Mesothelial cell of epicardium (in vitro differentiated cells): ENCODE results near the gene ARHGAP36. TPM values are rescaled to one million over a fixed set of nuclear protein-coding genes. Genes with fewer than 3 reads are reported as not detected.

Source experiments
- DNase-seq, 2 experiments: peaks; one replicate each; pipeline ENCODE4 v3.0.0; 2021; ENCODE audit warnings: low spot score in 2 of 2; ENCODE audit not compliant: unreplicated experiment in 2 of 2
- H3K27ac Mint-ChIP-seq: 2 replicates; pipeline ENCODE4 v1.8.0; 2021; ENCODE audit warnings: mixed read lengths
- H3K27me3 Mint-ChIP-seq: 2 replicates; pipeline ENCODE4 v1.8.0; 2021; ENCODE audit warnings: low read depth, mixed read lengths
- H3K36me3 Mint-ChIP-seq: 2 replicates; pipeline ENCODE4 v1.8.0; 2021; ENCODE audit warnings: mixed read lengths
- H3K4me1 Mint-ChIP-seq: 2 replicates; pipeline ENCODE4 v1.8.0; 2021; ENCODE audit warnings: mixed read lengths
- H3K4me3 Mint-ChIP-seq: 2 replicates; pipeline ENCODE4 v1.8.0; 2021; ENCODE audit warnings: mild to moderate bottlenecking, moderate library complexity, mixed read lengths
- H3K9me3 Mint-ChIP-seq: 2 replicates; pipeline ENCODE4 v1.8.0; 2021; ENCODE audit warnings: mixed read lengths
- total RNA-seq: library from RNA; stranded (reverse); gene quantifications from 3 replicates; pipeline ENCODE4 v1.2.1, GENCODE V29; 2021
- TF ChIP-seq, protein P1 (sequence below): fragments of 200-600 bp; sonication (generic); IDR thresholded peaks from one replicate; pipeline ENCODE4 v1.5.0; 2021; ENCODE audit warnings: antibody characterized with exemption; ENCODE audit not compliant: unreplicated experiment

The ARHGAP36 gene, protein sequence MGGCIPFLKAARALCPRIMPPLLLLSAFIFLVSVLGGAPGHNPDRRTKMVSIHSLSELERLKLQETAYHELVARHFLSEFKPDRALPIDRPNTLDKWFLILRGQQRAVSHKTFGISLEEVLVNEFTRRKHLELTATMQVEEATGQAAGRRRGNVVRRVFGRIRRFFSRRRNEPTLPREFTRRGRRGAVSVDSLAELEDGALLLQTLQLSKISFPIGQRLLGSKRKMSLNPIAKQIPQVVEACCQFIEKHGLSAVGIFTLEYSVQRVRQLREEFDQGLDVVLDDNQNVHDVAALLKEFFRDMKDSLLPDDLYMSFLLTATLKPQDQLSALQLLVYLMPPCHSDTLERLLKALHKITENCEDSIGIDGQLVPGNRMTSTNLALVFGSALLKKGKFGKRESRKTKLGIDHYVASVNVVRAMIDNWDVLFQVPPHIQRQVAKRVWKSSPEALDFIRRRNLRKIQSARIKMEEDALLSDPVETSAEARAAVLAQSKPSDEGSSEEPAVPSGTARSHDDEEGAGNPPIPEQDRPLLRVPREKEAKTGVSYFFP
- total RNA-seq = not detected in 3 replicates

DNA sequence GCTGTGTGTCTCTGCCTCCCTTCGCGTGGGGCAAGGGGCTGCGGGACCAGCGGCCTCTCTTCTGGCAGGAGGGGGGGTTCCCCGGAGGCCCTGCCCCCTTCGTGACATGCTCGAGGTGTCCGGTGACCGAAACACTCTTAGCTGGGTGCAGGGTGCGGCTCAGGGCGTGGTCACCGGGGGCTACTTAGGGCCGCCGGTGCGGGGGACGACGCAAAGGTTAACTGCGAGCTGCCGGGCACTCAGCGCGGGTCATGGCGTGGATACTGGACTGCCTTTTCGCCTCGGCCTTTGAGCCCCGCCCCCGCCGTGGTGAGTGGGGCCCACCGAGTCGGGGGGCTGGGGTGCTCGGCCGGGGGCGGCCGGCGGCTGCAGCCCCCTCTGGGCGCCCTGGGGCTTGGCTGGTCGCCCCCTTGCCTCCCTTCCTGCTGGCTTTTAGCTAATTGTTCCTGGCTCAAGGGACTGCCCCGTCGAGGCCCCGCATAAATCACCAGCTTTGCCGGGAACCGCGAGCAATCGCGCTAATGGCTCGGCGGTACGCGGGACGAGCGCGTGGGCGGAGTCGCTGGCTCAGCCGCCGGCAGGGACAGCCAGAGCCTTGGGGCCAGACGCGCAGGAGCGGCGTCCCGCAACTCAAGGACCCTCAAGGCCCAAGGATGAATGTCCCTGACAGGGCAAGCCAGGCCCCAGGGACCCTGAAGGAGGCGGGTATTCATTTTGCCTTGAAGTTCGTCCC is at the start of gene ARHGAP36:
TSS of gene ARHGAP36 (plus strand) at position 211 of the 733 bp plus-strand sequence. CDS start 23,320 bp downstream, outside the sequence.
- H3K27me3 Mint-ChIP-seq = peaks cover 87% of the 10 kb centered on the region
- DNase-seq = peak in 1 of 2 experiments; percentile 50

DNA sequence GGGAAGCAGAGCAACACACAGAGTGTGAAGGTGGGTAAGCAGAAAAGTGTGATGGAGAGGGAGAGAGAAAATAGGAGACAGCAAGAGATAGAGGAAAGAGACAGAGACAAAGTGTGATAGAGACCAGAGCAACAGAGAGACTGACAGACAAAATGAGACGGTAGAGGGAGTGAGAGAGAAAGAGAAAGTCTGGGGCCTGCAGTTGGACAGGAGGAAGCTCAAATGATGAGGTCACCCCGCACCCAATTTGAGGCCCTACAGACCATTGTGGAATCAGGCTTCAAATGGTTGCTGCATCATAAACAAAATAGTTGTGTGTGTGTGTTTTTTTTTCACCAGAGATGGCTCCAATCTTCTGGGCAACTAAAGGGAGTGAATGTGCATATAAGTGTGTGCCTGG is 48.0 kb upstream of the ARHGAP36 start:
- TF ChIP-seq, protein P1, sequence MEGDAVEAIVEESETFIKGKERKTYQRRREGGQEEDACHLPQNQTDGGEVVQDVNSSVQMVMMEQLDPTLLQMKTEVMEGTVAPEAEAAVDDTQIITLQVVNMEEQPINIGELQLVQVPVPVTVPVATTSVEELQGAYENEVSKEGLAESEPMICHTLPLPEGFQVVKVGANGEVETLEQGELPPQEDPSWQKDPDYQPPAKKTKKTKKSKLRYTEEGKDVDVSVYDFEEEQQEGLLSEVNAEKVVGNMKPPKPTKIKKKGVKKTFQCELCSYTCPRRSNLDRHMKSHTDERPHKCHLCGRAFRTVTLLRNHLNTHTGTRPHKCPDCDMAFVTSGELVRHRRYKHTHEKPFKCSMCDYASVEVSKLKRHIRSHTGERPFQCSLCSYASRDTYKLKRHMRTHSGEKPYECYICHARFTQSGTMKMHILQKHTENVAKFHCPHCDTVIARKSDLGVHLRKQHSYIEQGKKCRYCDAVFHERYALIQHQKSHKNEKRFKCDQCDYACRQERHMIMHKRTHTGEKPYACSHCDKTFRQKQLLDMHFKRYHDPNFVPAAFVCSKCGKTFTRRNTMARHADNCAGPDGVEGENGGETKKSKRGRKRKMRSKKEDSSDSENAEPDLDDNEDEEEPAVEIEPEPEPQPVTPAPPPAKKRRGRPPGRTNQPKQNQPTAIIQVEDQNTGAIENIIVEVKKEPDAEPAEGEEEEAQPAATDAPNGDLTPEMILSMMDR = no peak
- Mint-ChIP-seq H3K36me3 (no peaks in the 10 kb centered on the region), H3K4me1 (no peaks in the 10 kb centered on the region), H3K27me3 (peaks cover 21% of the 10 kb centered on the region), H3K27ac (no peak overlapping the region), H3K4me3 (no peak overlapping the region), H3K9me3 (no peaks in the 10 kb centered on the region)
- DNase-seq = no peak

More for the DNA sequence above, at the start of gene ARHGAP36:
- no peaks in the 10 kb centered on the region for H3K9me3 Mint-ChIP-seq
- peaks cover 3% of the 10 kb centered on the region for H3K4me1 Mint-ChIP-seq
- peak within 1 kb of the TSS; percentile 60 for H3K4me3 Mint-ChIP-seq
- no peak within 1 kb of the TSS for H3K27ac Mint-ChIP-seq
- TF ChIP-seq, protein P1 = no peak
- H3K36me3 Mint-ChIP-seq = no peaks in the 10 kb centered on the region

DNA sequence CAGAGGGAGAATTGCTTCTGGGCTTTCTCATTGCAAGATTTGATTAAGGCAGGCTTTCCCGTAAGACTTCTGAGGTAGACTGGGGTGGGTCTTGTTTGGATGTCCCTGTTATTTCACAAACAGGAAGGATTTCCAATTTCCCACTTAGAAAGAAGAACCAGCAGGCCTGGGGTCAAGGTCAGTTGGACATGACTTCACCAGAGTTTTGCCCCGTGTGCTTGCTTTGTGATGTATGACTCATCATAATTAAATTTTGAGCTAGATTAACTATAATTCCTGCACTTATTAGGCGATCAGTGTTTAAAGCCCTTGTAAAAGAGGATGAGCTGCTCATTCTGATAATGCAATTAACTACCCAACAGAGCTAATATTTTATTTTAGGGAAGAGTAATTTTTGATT is 32.8 kb upstream of the ARHGAP36 start:
- TF ChIP-seq, protein P1 = no peak
- DNase-seq = no peak
- H3K36me3 Mint-ChIP-seq = no peaks in the 10 kb centered on the region
- peaks cover 7% of the 10 kb centered on the region for H3K9me3 Mint-ChIP-seq
- H3K27me3 Mint-ChIP-seq = peaks cover 43% of the 10 kb centered on the region
- H3K4me3 Mint-ChIP-seq = no peak overlapping the region
- no peak overlapping the region for H3K27ac Mint-ChIP-seq
- H3K4me1 Mint-ChIP-seq = no peaks in the 10 kb centered on the region

DNA sequence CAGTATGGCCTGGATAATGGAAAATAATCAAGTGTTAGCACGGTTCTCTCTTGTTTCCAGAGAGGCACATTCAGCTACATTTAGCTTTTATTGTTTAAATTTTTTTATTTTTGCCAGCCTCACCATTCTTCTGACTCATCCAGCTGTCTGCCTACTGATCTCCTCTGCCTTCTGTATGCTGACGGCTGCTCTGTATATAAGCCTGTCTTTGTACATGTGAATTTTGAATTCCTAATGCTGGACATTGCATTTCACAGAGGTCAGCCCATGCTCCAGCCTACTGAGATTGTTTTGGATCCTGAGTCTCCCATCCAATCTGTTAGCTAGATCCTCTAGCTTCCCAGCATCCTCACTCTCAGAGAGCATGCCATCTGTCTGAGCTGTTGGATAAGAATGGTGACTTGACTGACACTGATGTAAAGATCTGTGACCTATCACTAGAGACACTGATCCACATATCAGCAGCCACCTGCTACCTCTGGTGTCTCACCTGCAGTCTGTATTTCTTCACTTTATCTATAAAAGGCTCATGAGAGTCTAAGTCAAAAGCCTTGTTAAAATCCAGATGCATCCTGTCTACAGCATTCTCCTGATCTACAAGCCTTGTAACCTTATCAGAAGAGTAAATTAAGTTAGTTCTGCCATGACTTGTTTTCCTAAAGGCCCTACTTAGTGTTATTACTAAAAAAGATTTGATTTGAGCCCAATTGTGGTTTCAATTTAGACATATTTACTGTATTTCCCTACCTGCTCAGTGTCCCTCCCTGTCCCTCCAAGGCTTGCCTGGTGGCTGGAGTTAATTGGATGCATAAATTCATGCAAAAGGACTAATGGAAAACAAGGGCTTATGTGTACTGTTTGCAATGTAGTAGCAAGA is 25.6 kb upstream of the ARHGAP36 start:
- Mint-ChIP-seq H3K9me3 (no peaks in the 10 kb centered on the region), H3K4me1 (no peaks in the 10 kb centered on the region), H3K27me3 (peaks cover 59% of the 10 kb centered on the region), H3K27ac (no peak overlapping the region), H3K36me3 (no peaks in the 10 kb centered on the region), H3K4me3 (no peak overlapping the region)
- TF ChIP-seq, protein P1 = no peak
- DNase-seq = no peak

DNA sequence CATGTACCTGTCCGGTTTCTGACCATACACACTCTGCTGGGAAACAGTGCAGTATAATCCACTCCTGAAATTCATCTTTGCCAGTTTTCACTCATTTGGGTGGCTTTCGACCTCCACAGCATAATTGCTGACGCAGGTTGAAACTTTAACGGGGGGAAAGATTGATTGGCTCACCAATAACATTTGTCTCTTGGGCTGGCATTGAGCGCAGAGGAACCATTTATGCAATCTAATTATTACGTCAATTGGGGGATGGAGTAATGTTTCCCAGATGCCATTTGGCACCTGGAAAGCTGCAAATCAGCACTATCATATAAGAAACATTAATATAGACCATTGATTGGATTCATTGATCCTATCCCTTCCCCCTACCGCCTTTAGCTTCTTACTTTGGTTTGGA is 24.1 kb upstream of the ARHGAP36 start:
- no peaks in the 10 kb centered on the region for H3K36me3 Mint-ChIP-seq
- no peaks in the 10 kb centered on the region for H3K4me1 Mint-ChIP-seq
- no peaks in the 10 kb centered on the region for H3K9me3 Mint-ChIP-seq
- no peak overlapping the region for H3K4me3 Mint-ChIP-seq
- TF ChIP-seq, protein P1 = no peak
- H3K27me3 Mint-ChIP-seq = peaks cover 59% of the 10 kb centered on the region
- no peak for DNase-seq
- H3K27ac Mint-ChIP-seq = no peak overlapping the region
